ENCODE results near the gene RNF6.

DNA sequence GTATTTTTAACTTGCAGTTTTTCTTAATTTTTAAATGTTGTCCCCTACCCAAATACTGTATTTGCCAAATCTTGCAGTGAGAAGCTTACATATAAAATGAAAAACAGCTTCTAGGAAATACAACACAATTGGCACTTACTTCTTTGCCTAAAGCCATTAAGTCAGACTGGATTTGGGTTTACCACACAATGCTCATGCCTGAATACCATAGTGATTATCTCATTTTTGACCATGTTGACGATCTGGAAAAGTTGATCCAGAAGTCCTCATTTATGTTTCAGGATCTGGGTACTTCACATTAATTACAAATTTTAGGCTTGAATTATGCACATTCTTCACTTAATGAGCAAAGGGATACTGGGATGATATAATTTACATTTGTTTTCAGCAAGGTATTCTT lies 2.4 kb downstream of the RNF6 start:
- TF ChIP-seq EZH2phosphoT487 (IDR thresholded peaks at IDR 0.05; ENCODE audit: insufficient read depth, low read depth) (no peak), EZH2 (IDR thresholded peaks at IDR 0.05; ENCODE audit: insufficient read depth, poor library complexity, severe bottlenecking) (no peak)

Data from GM23248 (cell line).